Gastrocnemius medialis (tissue), 4 donors: Measurements from ENCODE around the gene ANKRD27. TPM values are rescaled to one million over a fixed set of nuclear protein-coding genes. Genes with fewer than 3 reads are reported as not detected.

ENCODE experiments used
- ATAC-seq, 2 donors: fragments of 150-250 bp; one replicate each; pipeline ENCODE4 v1.9.1; 2016
- DNase-seq, 2 donors: peaks; one replicate each; pipeline ENCODE4 v3.0.0-alpha.2; 2019
- H3K27ac ChIP-seq, 4 donors: fragments of 200-600 bp; sonication (generic); 1 replicate in 1 of 4; 2 replicates in 3 of 4; pipeline ENCODE4 v1.5.1; 2016 to 2018; ENCODE audit warnings: mild to moderate bottlenecking in 2 of 4, moderate library complexity in 1 of 4
- H3K27me3 ChIP-seq, 3 donors: fragments of 200-600 bp; sonication (generic) in 2 of 3; 1 replicate in 1 of 3; 2 replicates in 2 of 3; pipeline versions ENCODE4 v1.5.1 to v1.6.0; 2016 to 2019; ENCODE audit warnings: mild to moderate bottlenecking in 1 of 3, moderate library complexity in 1 of 3
- H3K36me3 ChIP-seq, 2 donors: fragments of 200-600 bp; sonication (generic) in 1 of 2; one replicate each; pipeline ENCODE4 v1.5.1; 2017 to 2018
- H3K4me1 ChIP-seq, 2 donors: fragments of 200-600 bp; sonication (generic) in 1 of 2; one replicate each; pipeline ENCODE4 v1.5.1; 2016 to 2017; ENCODE audit warnings: mild to moderate bottlenecking in 2 of 2
- H3K4me3 ChIP-seq, 4 donors: fragments of 200-600 bp; sonication (generic) in 3 of 4; 1 replicate in 1 of 4; 2 replicates in 3 of 4; pipeline ENCODE4 v1.5.1; 2016 to 2019; ENCODE audit warnings: mild to moderate bottlenecking in 2 of 4
- H3K9me3 ChIP-seq, 3 donors: fragments of 200-600 bp; sonication (generic) in 2 of 3; 1 replicate in 1 of 3; 2 replicates in 2 of 3; pipeline ENCODE4 v1.5.1; 2016 to 2019
- POLR2A ChIP-seq, 2 donors: fragments of 450-650 bp; IDR thresholded peaks; one replicate each; pipeline ENCODE4 v1.6.1; 2017; ENCODE audit warnings: antibody characterized with exemption in 2 of 2, mild to moderate bottlenecking in 2 of 2, moderate library complexity in 2 of 2
- in situ Hi-C, 4 donors: fragments of 200-750 bp; cut with MboI; loops; one replicate each; pipeline versions ENCODE4 v1.15.0 to v1.8.0; 2017; ENCODE audit warnings: low sequenced_read_pairs in 4 of 4
- intact Hi-C: fragments of 100-400 bp; cut with DNase I; formaldehyde crosslinking; loops from one replicate; pipeline ENCODE4 v1.15.1; 2023; ENCODE audit warnings: low total_unique reads
- total RNA-seq, 4 donors: library from RNA; depleted of rRNA; stranded (reverse); fragments of >200 nt; gene quantifications; one replicate each; pipeline versions ENCODE4 v1.1.0 to v1.2.3, GENCODE V29; 2016
- TF ChIP-seq, protein P1 (sequence below), 5 experiments: fragments of 450-650 bp in 3 of 5; fragments of 200-600 bp in 2 of 5; sonication (generic) in 2 of 5; IDR thresholded peaks in 4 of 5; conservative IDR thresholded peaks in 1 of 5; 1 replicate in 4 of 5; 2 replicates in 1 of 5; pipeline ENCODE4 v1.5.1; 2016 to 2019; ENCODE audit warnings: antibody characterized with exemption in 5 of 5, mild to moderate bottlenecking in 3 of 5, moderate library complexity in 3 of 5

The ANKRD27 gene
- total RNA-seq, 4 donors from 2014 or later: 36.4 to 78.3 (median 53.5) TPM

- Histone ChIP-seq H3K9me3 (no peaks in the 10 kb centered on the region), H3K4me3 (no peak overlapping the region), H3K27ac (peak overlapping the region; percentile 85 to 97 (median 94)), H3K36me3 (no peaks in the 10 kb centered on the region), H3K4me1 (peaks cover 55 to 65% of the 10 kb centered on the region in 2 donors), H3K27me3 (no peaks in the 10 kb centered on the region)
- TF ChIP-seq, protein P1, sequence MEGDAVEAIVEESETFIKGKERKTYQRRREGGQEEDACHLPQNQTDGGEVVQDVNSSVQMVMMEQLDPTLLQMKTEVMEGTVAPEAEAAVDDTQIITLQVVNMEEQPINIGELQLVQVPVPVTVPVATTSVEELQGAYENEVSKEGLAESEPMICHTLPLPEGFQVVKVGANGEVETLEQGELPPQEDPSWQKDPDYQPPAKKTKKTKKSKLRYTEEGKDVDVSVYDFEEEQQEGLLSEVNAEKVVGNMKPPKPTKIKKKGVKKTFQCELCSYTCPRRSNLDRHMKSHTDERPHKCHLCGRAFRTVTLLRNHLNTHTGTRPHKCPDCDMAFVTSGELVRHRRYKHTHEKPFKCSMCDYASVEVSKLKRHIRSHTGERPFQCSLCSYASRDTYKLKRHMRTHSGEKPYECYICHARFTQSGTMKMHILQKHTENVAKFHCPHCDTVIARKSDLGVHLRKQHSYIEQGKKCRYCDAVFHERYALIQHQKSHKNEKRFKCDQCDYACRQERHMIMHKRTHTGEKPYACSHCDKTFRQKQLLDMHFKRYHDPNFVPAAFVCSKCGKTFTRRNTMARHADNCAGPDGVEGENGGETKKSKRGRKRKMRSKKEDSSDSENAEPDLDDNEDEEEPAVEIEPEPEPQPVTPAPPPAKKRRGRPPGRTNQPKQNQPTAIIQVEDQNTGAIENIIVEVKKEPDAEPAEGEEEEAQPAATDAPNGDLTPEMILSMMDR (IDR thresholded peaks at IDR 0.05 in 4 of 5, conservative IDR thresholded peaks at IDR 0.05 in 1 of 5): no peak
- no peak for TF ChIP-seq POLR2A (IDR thresholded peaks at IDR 0.05)
- ATAC-seq: no peak
- DNase-seq: no peak
- intact Hi-C loops: no loop called here
- in situ Hi-C loops: no loop called here
These were observed 5.7 kb downstream of the ANKRD27 start for GRCh38 chr19:32669310-32669709.

DNA sequence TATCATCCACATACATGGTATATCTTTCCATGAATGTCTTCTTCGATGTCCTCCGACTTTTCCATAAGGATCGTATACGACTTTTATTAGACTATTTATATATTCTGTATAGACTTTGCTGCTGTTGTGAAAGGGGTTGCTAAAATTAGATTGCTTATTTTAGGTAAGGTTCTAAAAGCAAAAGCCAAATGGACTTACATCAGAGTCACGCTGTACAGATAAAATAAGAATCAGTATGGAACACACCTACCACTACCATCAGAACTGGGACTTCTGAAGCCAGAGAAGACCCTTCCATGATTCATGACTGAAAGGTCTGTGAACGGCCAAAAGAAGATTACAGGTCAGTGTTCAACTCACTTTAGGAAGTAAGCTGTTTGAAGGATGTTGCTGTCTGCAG is 8.9 kb downstream of the ANKRD27 start:
- Histone ChIP-seq H3K4me1 (peaks cover 34 to 46% of the 10 kb centered on the region in 2 donors), H3K27me3 (no peaks in the 10 kb centered on the region), H3K36me3 (no peaks in the 10 kb centered on the region), H3K9me3 (no peaks in the 10 kb centered on the region), H3K4me3 (peak overlapping the region in 3 of 4 donors; percentile 1 to 24 (median 18)), H3K27ac (peak overlapping the region; percentile 85 to 97 (median 94))
- no peak for DNase-seq
- in situ Hi-C loops: no loop called here
- TF ChIP-seq, protein P1 (IDR thresholded peaks at IDR 0.05 in 4 of 5, conservative IDR thresholded peaks at IDR 0.05 in 1 of 5): no peak
- TF ChIP-seq POLR2A (IDR thresholded peaks at IDR 0.05): peak; percentile 22 to 67
- intact Hi-C loops: no loop called here
- peak; percentile 87 for ATAC-seq

GRCh38 chr19:32662186-32662585 is 12.8 kb downstream of the ANKRD27 start:
- Histone ChIP-seq H3K4me3 (no peak overlapping the region), H3K36me3 (peaks cover 0 to 8% of the 10 kb centered on the region in 2 donors), H3K9me3 (no peaks in the 10 kb centered on the region), H3K27me3 (no peaks in the 10 kb centered on the region), H3K4me1 (peaks cover 15 to 28% of the 10 kb centered on the region in 2 donors), H3K27ac (peak overlapping the region in 3 of 4 donors; percentile 40 to 61 (median 52))
- DNase-seq: no peak
- TF ChIP-seq, protein P1 (IDR thresholded peaks at IDR 0.05 in 4 of 5, conservative IDR thresholded peaks at IDR 0.05 in 1 of 5): no peak
- TF ChIP-seq POLR2A (IDR thresholded peaks at IDR 0.05): no peak
- no peak for ATAC-seq
- intact Hi-C loops: no loop called here
- in situ Hi-C loops: no loop called here

DNA sequence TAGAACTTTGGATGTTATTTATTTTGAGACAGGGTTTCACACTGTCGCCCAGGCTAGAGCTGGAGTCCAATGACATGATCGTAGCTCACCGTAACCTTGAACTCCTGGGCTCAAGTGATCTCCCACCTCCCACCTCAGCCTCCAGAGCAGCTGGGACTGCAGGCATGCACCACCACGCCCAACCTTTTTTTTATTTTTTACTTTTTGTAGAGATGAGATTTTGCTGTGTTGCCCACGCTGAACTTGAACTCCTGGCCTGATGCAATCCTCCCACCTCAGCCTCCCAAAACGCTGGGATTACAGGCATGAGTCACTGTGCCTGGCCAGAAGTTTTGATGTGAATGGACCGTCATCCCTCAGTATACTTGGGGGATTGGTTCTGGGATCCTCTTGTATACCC is 13.7 kb downstream of the ANKRD27 start:
- TF ChIP-seq POLR2A (IDR thresholded peaks at IDR 0.05): no peak
- TF ChIP-seq, protein P1 (IDR thresholded peaks at IDR 0.05 in 4 of 5, conservative IDR thresholded peaks at IDR 0.05 in 1 of 5): no peak
- DNase-seq (no peak), ATAC-seq (no peak)
- in situ Hi-C loops: no loop called here
- Histone ChIP-seq H3K27ac (peak overlapping the region; percentile 26 to 61 (median 46)), H3K27me3 (no peaks in the 10 kb centered on the region), H3K9me3 (no peaks in the 10 kb centered on the region), H3K4me3 (no peak overlapping the region), H3K36me3 (peaks cover 0 to 10% of the 10 kb centered on the region in 2 donors), H3K4me1 (peaks cover 6 to 19% of the 10 kb centered on the region in 2 donors)
- intact Hi-C loops: no loop called here

- H3K36me3 ChIP-seq: peaks cover 0 to 21% of the 10 kb centered on the region in 2 donors
- no peaks in the 10 kb centered on the region for H3K27me3 ChIP-seq
- peak overlapping the region; percentile 17 to 61 (median 42) for H3K27ac ChIP-seq
- H3K4me3 ChIP-seq: no peak overlapping the region
- H3K9me3 ChIP-seq: no peaks in the 10 kb centered on the region
- no peak for TF ChIP-seq POLR2A (IDR thresholded peaks at IDR 0.05)
- TF ChIP-seq, protein P1 (IDR thresholded peaks at IDR 0.05 in 4 of 5, conservative IDR thresholded peaks at IDR 0.05 in 1 of 5): no peak
- in situ Hi-C loops (no loop called here), intact Hi-C loops (no loop called here)
- H3K4me1 ChIP-seq: peaks cover 0 to 12% of the 10 kb centered on the region in 2 donors
- ATAC-seq: no peak
- DNase-seq: no peak
These were observed 16.5 kb downstream of the ANKRD27 start for GRCh38 chr19:32658527-32658926.
